Mucosa of descending colon (tissue), 3 donors: Measurements from ENCODE around the gene PDE8A. TPM values are rescaled to one million over a fixed set of nuclear protein-coding genes. Genes with fewer than 3 reads are reported as not detected.

Experiments used
- ATAC-seq: fragments of 200-7000 bp; cut with Tn5 transposase; one replicate; pipeline ENCODE4 v1.9.1; 2020; ENCODE audit warnings: mild to moderate bottlenecking, moderate library complexity
- DNase-seq, 3 donors: peaks; one replicate each; pipeline ENCODE4 v3.0.0-alpha.2; 2020
- H3K36me3 ChIP-seq: fragments of 200-600 bp; one replicate; pipeline ENCODE4 v1.8.0; 2021; ENCODE audit warnings: low read depth, mild to moderate bottlenecking
- H3K4me1 ChIP-seq: fragments of 200-600 bp; one replicate; pipeline ENCODE4 v1.8.0; 2021; ENCODE audit warnings: low read depth, mild to moderate bottlenecking
- H3K4me3 ChIP-seq: fragments of 200-600 bp; one replicate; pipeline ENCODE4 v1.8.0; 2021; ENCODE audit warnings: mild to moderate bottlenecking
- H3K9me3 ChIP-seq: fragments of 200-600 bp; one replicate; pipeline ENCODE4 v1.8.0; 2021; ENCODE audit warnings: mild to moderate bottlenecking
- intact Hi-C, 2 donors: fragments of 100-400 bp; cut with DNase I in 1 of 2; cut with micrococcal nuclease in 1 of 2; formaldehyde crosslinking; loops; one replicate each; pipeline versions ENCODE4 v1.11.0 to v1.11.1; 2022; cut with DNase I, micrococcal nuclease
- total RNA-seq, 3 donors: library from RNA; stranded (reverse); fragmentation: NEBNext Ultra II Directional in 2 of 3; extraction: Animal tissue kit (Norgen Biotek cat#: 25700) in 2 of 3; gene quantifications; one replicate each; pipeline versions ENCODE4 v1.2.1 to v1.2.4, GENCODE V29; 2021 to 2023
- TF ChIP-seq, protein P1 (sequence below): fragments of 200-600 bp; IDR thresholded peaks from one replicate; pipeline ENCODE4 v1.8.0; 2022; ENCODE audit warnings: antibody characterized with exemption, mild to moderate bottlenecking
- donor health status: DM: no; HTN: no; CAD: no; lungs with moderate emphysema.
- donor health status: DM: no; HTN: no; CAD: no.
- donor health status: DM: no; HTN: yes; CAD: no.

The PDE8A gene
- total RNA-seq, 3 donors from 2014 or later = 79.7 to 117 (median 98.3) TPM

- H3K4me3 ChIP-seq = no peak overlapping the region
- TF ChIP-seq, protein P1, sequence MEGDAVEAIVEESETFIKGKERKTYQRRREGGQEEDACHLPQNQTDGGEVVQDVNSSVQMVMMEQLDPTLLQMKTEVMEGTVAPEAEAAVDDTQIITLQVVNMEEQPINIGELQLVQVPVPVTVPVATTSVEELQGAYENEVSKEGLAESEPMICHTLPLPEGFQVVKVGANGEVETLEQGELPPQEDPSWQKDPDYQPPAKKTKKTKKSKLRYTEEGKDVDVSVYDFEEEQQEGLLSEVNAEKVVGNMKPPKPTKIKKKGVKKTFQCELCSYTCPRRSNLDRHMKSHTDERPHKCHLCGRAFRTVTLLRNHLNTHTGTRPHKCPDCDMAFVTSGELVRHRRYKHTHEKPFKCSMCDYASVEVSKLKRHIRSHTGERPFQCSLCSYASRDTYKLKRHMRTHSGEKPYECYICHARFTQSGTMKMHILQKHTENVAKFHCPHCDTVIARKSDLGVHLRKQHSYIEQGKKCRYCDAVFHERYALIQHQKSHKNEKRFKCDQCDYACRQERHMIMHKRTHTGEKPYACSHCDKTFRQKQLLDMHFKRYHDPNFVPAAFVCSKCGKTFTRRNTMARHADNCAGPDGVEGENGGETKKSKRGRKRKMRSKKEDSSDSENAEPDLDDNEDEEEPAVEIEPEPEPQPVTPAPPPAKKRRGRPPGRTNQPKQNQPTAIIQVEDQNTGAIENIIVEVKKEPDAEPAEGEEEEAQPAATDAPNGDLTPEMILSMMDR = no peak
- intact Hi-C loops = no loop called here
- no peaks in the 10 kb centered on the region for H3K9me3 ChIP-seq
- ATAC-seq = no peak
- peaks cover 14% of the 10 kb centered on the region for H3K4me1 ChIP-seq
- H3K36me3 ChIP-seq = no peaks in the 10 kb centered on the region
- no peak for DNase-seq
Measured at GRCh38 chr15:85045615-85046014, 64.0 kb downstream of the PDE8A start.

GRCh38 chr15:85047271-85047948 is 65.8 kb downstream of the PDE8A start:
- H3K36me3 ChIP-seq = no peaks in the 10 kb centered on the region
- DNase-seq (no peak), ATAC-seq (peak; percentile 69)
- H3K4me1 ChIP-seq = peaks cover 14% of the 10 kb centered on the region
- no peaks in the 10 kb centered on the region for H3K9me3 ChIP-seq
- intact Hi-C loops = no loop called here
- no peak overlapping the region for H3K4me3 ChIP-seq
- TF ChIP-seq, protein P1 = no peak

- Histone ChIP-seq H3K4me3 (no peak overlapping the region), H3K9me3 (no peaks in the 10 kb centered on the region), H3K4me1 (peaks cover 14% of the 10 kb centered on the region), H3K36me3 (no peaks in the 10 kb centered on the region)
- intact Hi-C loops = no loop called here
- ATAC-seq (no peak), DNase-seq (no peak)
- TF ChIP-seq, protein P1 = no peak
Measured at GRCh38 chr15:85048430-85048829, 66.8 kb downstream of the PDE8A start.

GRCh38 chr15:85049805-85050204 is 68.1 kb downstream of the PDE8A start:
- no peak for ATAC-seq
- DNase-seq = no peak
- intact Hi-C loops = no loop called here
- Histone ChIP-seq H3K36me3 (no peaks in the 10 kb centered on the region), H3K4me1 (peaks cover 14% of the 10 kb centered on the region), H3K4me3 (no peak overlapping the region), H3K9me3 (no peaks in the 10 kb centered on the region)
- TF ChIP-seq, protein P1 = no peak

DNA sequence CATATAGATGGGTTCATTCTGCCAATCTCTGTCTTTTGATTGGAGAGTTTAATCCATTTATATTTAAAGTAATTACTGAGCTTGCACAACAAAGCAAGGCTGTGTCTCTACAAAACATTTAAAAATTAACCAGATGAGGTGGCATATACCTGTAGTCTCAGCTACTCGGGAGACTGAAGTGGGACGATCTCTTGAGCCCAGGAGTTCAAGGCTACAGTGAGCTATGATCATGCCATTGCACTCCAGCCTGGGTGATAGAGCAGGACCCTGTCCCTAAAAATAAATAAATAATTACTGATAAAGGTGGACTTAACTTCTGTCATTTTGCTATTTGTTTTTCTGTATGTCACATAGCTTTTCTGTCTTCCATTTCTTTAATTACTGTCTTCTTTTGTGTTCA is 78.1 kb downstream of the PDE8A start:
- TF ChIP-seq, protein P1 = no peak
- no peaks in the 10 kb centered on the region for H3K36me3 ChIP-seq
- ATAC-seq = no peak
- H3K9me3 ChIP-seq = peaks cover 5% of the 10 kb centered on the region
- intact Hi-C loops = no loop called here
- H3K4me3 ChIP-seq = no peak overlapping the region
- no peak for DNase-seq
- H3K4me1 ChIP-seq = no peaks in the 10 kb centered on the region
